GM12865 (cell line): ENCODE results near the gene FEZF2.

Source experiments
- DNase-seq: peaks from one replicate; pipeline ENCODE4 v3.0.0; 2010; ENCODE audit warnings: low read depth
- H3K4me3 ChIP-seq: 2 replicates; pipeline ENCODE4 v1.5.1; 2011; ENCODE audit warnings: mild to moderate bottlenecking, low read depth, low read length, control low read depth
- CTCF ChIP-seq: IDR thresholded peaks from 2 replicates; pipeline ENCODE4 v1.5.1; 2011; ENCODE audit warnings: low read length, control low read depth, low read depth, inconsistent platforms; ENCODE audit not compliant: insufficient read depth; ENCODE audit errors: missing control alignments

Gene FEZF2

GRCh38 chr3:62368705-62369475 is 4.5 kb downstream of the FEZF2 start:
- H3K4me3 ChIP-seq, result no peak overlapping the region
- no peak for TF ChIP-seq CTCF

GRCh38 chr3:62368290-62368704 is 5.1 kb downstream of the FEZF2 start:
- no peak for DNase-seq
- no peak overlapping the region for H3K4me3 ChIP-seq
- TF ChIP-seq CTCF, result no peak

More at GRCh38 chr3:62368705-62369475, 4.5 kb downstream of the FEZF2 start:
- no peak for DNase-seq

- DNase-seq, result no peak
- H3K4me3 ChIP-seq, result no peak overlapping the region
- TF ChIP-seq CTCF, result no peak
Observed at GRCh38 chr3:62367763-62368195, 5.6 kb downstream of the FEZF2 start.

GRCh38 chr3:62366126-62366484 is 7.2 kb downstream of the FEZF2 start:
- no peak for DNase-seq
- no peak for TF ChIP-seq CTCF
- no peak overlapping the region for H3K4me3 ChIP-seq

- no peak for TF ChIP-seq CTCF
- no peak overlapping the region for H3K4me3 ChIP-seq
- DNase-seq, result no peak
Observed at GRCh38 chr3:62365391-62366125, 7.8 kb downstream of the FEZF2 start.

GRCh38 chr3:62364191-62364590 is 9.2 kb downstream of the FEZF2 start:
- no peak overlapping the region for H3K4me3 ChIP-seq
- DNase-seq, result no peak
- no peak for TF ChIP-seq CTCF
